Stimulated activated CD4-positive, alpha-beta T cell treated with anti-CD3 and anti-CD28 coated beads, Interleukin-1b, Interleukin-23, amount 100 ng/mL, for 1 hour (primary cell): ENCODE measurements around the gene CSPG4.

Source experiments
- DNase-seq, 2 donors: peaks; one replicate each; pipeline ENCODE4 v3.0.0-alpha.2; 2020; ENCODE audit warnings: low read depth in 2 of 2

CSPG4 gene

GRCh38 chr15:75669191-75669878 is 43.3 kb downstream of the CSPG4 start:
- no peak for DNase-seq

- no peak for DNase-seq
These were observed 45.7 kb downstream of the CSPG4 start for GRCh38 chr15:75666823-75667501.

GRCh38 chr15:75663931-75664421 is 48.7 kb downstream of the CSPG4 start:
- DNase-seq = no peak

- DNase-seq = no peak
These were observed 49.7 kb downstream of the CSPG4 start for GRCh38 chr15:75662823-75663519.

- no peak for DNase-seq
These were observed 50.9 kb downstream of the CSPG4 start for GRCh38 chr15:75661756-75662140.

GRCh38 chr15:75661100-75661755 is 51.4 kb downstream of the CSPG4 start:
- DNase-seq = no peak

- DNase-seq = no peak
These were observed 52.6 kb downstream of the CSPG4 start for GRCh38 chr15:75659928-75660645.

- DNase-seq = no peak
These were observed 53.4 kb downstream of the CSPG4 start for GRCh38 chr15:75659141-75659771.

GRCh38 chr15:75656813-75657212 is 55.8 kb downstream of the CSPG4 start:
- DNase-seq = no peak

- DNase-seq = no peak
These were observed 56.3 kb downstream of the CSPG4 start for GRCh38 chr15:75656331-75656730.

- DNase-seq = no peak
These were observed 56.7 kb downstream of the CSPG4 start for GRCh38 chr15:75655931-75656330.

- DNase-seq = no peak
These were observed 58.3 kb downstream of the CSPG4 start for GRCh38 chr15:75654201-75654907.

GRCh38 chr15:75653347-75653913 is 59.2 kb downstream of the CSPG4 start:
- DNase-seq = no peak

- no peak for DNase-seq
These were observed 60.7 kb downstream of the CSPG4 start for GRCh38 chr15:75651810-75652543.

- DNase-seq = no peak
These were observed 61.5 kb downstream of the CSPG4 start for GRCh38 chr15:75650908-75651809.

- DNase-seq = no peak
These were observed 62.8 kb downstream of the CSPG4 start for GRCh38 chr15:75649848-75650247.

GRCh38 chr15:75649045-75649761 is 63.4 kb downstream of the CSPG4 start:
- no peak for DNase-seq
